GM21576 (cell line): Measurements from ENCODE around the gene GSC.
"Not testable (repeated sequence)": the region's sequence is repeated elsewhere in the genome, so short reads cannot be mapped to it uniquely, and the experiment has no call there.

ENCODE experiments used
- ATAC-seq: cut with Tn5 transposase; IDR thresholded peaks from one replicate; pipeline ENCODE4 v1.9.1; 2021; ENCODE audit warnings: mild to moderate bottlenecking, moderate library complexity; ENCODE audit not compliant: unreplicated experiment

GSC gene

DNA sequence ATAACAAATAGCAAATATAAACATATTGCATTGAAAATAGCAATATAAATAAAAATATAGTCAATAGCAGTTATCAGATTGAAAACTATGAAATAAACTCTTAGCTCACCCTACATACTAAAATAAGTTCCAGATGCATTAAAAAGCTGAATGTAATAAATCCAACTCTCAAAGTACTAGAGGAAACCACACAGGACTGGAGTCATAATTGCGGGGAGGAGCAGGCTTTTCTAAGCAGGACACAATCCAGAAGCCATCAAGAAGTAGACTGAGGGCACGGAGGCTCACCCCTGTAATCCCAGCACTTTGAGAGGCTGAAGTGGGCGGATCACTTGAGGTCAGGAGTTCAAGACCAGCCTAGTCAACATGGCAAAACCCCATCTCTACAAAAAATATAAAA, 22.2 kb downstream of the GSC start:
- ATAC-seq, result no peak

DNA sequence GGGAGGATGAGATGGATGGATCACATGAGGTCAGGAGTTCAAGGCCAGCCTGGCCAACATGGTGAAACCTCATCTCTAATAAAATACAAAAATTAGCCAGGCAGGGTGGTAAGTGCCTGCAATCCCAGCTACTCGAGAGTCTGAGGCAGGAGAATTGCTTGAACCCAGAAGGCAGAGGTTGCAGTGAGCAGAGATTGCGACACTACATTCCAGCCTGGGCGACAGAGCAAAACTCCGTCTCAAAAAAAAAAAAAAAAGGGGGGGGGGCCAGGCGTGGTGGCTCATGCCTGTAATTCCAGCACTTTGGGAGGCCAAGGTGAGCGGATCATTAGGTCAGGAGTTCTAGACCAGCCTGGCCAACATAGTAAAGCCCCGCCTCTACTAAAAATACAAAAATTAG, 22.8 kb downstream of the GSC start:
- ATAC-seq, result not testable (repeated sequence)

DNA sequence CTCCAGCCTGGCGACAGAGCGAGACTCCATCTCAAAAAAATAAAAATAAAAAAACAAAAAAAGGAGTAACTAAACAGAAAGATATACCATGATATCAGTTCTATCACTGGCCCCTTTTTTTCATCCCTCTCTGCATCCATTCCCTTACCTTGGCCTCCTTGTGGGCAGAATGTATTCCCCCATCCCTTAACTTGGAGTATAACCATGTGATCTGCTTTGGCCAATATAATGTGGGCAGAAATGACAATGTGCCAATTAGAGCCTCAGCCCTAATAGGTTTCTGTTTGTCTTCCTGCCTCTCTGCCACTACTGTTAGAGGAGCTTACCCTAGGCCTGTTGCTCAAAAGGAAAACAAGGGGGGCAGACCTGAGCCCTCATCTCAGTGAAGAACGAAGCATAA, 23.8 kb downstream of the GSC start:
- ATAC-seq, result no peak

DNA sequence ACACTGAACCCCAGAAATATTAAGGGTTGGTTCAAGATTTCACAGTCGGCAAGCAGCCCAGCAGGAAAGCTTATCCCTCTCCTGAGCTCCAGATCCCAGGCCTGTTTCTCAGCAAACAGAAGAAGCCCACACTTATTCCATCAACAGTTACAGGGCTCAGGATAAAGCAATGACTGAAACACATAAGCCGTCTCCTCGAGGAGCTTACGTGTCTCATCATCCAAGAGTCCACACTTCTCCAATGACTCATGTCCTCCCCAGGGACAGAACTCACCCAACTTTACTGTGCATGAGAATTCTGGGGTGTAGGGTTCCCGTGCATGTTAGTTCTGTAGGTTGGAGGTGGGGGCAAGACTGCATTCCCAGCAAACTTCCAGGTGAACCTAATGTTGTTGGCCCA, 31.2 kb downstream of the GSC start:
- no peak for ATAC-seq

DNA sequence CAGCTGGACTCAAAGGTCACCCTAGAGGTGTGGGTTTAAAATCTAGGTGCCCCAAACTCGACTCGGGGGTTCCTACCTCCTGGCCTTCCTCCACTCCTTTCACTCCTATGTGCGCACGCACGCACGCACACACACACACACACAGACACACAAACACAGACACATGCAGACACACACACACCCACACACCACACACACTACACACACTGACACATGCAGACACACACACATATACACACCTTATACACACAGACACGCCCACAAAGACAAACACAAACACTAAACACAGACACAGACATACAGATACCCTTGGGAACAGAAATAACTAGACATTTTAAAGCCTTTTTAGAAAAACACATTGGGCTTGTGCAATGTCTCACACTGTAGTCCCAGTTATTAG, 31.8 kb downstream of the GSC start:
- ATAC-seq, result no peak

DNA sequence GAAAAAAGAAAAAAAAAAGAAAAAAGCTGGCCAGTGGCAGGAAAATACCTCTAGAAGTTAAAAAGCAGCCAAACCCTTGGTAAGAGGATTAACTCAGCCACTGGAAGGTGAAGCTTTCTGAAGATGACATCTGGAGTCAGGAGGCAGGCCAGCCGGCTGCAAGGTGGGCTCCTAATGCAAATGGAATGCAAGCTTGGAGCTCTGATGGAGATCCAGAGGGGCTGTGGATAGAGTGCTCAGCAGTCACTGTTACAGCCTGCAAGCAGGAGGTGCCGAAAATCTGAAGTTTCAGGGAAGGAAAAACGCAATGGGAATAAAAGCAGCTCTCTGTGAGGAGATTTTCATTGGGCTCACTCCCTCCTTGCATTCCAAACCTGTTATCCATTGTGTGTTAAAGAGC, 41.0 kb downstream of the GSC start:
- ATAC-seq, result no peak

DNA sequence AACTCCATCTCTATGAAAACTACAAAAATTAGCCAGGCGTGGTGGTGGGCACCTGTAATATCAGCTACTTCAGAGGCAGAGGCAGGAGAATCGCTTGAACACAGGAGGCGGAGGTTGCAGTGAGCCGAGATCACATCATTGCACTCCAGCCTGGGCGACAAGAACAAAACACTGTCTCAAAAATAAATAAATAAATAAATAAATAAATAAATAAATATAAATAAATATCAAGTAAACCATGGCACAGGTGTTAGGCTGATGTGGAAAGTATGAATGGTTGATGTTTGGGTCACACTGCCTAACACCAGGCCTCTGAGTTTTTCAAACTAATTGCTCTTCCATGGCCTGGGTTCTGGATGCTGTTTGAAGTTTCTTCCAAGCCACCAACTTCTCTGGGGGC, 41.5 kb downstream of the GSC start:
- not testable (repeated sequence) for ATAC-seq

DNA sequence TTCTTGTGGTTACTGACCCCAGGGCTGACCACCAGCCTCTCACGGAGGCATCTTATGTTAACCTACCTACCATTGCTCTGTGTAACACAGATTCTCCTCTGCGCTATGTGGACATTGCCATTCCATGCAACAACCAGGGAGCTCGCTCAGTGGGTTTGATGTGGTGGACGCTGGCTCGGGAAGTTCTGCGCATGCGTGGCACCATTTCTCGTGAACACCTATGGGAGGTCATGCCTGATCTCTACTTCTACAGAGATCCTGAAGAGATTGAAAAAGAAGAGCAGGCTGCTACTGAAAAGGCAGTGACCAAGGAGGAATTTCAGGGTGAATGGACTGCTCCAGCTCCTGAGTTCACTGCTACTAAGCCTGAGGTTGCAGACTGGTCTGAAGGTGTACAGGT, 43.3 kb downstream of the GSC start:
- ATAC-seq, result not testable (repeated sequence)

DNA sequence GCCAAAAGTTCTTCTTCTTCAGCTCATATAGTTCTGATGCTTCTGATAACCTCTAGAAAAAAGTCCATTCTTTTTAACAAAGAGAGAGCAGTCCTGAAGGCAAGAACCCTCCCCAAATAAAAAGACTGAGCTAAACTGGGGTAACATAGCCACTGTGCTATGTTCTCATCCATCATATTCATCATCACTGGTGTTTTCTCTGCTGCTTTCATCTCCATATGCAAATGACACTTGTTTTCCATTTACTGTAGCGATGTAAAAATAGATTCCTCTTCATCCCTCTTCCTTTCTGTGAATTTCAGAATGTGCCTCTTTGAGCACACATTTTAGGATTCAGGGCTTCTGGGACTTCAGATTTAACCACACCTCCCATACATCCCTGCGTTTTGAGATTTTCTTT, 44.9 kb downstream of the GSC start:
- ATAC-seq, result no peak

DNA sequence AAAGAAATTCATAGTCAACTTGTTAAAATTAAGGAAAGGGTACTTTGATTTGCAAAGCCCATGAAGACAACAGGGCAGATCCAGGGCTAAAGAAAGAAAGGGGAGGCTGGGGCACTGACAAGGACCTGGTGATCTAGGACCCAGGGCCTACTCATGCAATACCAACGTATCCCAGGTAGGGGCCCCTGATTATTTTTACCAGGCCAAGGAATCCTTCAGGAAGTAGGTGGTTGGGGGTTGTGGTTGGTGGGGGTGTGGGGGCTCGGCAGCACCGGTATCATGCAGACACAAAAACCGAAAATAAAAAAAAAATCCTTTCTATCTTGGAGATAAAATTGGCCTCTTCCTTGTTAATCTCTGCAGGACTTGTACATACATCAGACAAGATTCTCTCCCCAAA, 47.5 kb downstream of the GSC start:
- no peak for ATAC-seq
